Measurements from ENCODE around the gene BBS2.

Gene BBS2

DNA sequence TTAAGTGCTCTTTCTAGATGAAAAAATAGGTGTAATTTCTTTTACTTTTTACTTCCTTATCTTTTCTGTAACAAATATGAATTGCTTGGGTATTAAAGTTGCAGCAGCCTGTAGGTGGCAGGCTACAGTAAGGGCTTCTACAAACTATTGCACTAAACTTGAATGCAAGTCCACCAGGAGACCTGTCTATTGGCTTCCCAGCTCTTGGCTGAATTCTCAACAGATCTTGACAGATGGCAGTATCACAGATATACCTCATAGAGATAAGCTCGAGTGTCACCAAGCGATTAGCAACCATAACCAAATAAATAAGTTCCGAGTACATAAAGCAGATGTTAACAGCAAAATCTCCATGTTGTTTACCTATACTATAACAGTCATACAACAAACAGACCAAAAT lies 5.9 kb downstream of the BBS2 start:
- ATAC-seq: peak; percentile 93
- TF ChIP-seq ZNF8 (CRISPR knock-in tag; IDR thresholded peaks at IDR 0.05) (no peak), TCF4 (CRISPR knock-in tag; IDR thresholded peaks at IDR 0.05; ENCODE audit: borderline replicate concordance) (no peak), ISL1 (CRISPR knock-in tag; IDR thresholded peaks at IDR 0.05) (no peak), ZC3H10 (CRISPR knock-in tag; IDR thresholded peaks at IDR 0.05) (no peak), PPARA (CRISPR knock-in tag; IDR thresholded peaks at IDR 0.05; ENCODE audit: borderline replicate concordance) (no peak), ARNTL (CRISPR knock-in tag; IDR thresholded peaks at IDR 0.05; ENCODE audit: borderline replicate concordance, low read depth) (no peak)
- TF ChIP-seq, protein P1, sequence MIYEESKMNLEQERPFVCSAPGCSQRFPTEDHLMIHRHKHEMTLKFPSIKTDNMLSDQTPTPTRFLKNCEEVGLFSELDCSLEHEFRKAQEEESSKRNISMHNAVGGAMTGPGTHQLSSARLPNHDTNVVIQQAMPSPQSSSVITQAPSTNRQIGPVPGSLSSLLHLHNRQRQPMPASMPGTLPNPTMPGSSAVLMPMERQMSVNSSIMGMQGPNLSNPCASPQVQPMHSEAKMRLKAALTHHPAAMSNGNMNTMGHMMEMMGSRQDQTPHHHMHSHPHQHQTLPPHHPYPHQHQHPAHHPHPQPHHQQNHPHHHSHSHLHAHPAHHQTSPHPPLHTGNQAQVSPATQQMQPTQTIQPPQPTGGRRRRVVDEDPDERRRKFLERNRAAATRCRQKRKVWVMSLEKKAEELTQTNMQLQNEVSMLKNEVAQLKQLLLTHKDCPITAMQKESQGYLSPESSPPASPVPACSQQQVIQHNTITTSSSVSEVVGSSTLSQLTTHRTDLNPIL (CRISPR knock-in tag; IDR thresholded peaks at IDR 0.05; ENCODE audit: low read depth): no peak

DNA sequence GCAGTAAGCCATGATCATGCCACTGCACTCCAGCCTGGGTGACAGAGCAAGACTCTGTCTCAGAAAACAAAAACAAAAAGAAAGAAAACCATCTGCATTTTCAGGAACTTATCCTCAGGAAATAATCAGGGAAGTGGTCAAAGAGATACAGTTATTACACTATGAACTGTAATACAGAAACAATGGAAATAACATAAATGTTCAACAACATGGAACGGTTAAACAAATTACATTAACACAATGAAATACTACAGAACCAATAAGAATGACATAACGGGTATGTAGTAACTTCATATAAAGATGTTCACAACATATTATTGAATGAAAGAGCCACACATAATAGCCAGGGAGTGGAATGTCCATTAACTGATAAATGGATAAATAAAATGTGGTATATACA lies 6.7 kb downstream of the BBS2 start:
- TF ChIP-seq GLIS3 (CRISPR knock-in tag; IDR thresholded peaks at IDR 0.05) (no peak), ZNF70 (CRISPR knock-in tag; IDR thresholded peaks at IDR 0.05) (no peak), RARB (CRISPR knock-in tag; IDR thresholded peaks at IDR 0.05) (no peak), TCF4 (CRISPR knock-in tag; IDR thresholded peaks at IDR 0.05; ENCODE audit: borderline replicate concordance) (no peak), ISL1 (CRISPR knock-in tag; IDR thresholded peaks at IDR 0.05) (no peak), ESRRG (CRISPR knock-in tag; IDR thresholded peaks at IDR 0.05) (no peak), ZC3H10 (CRISPR knock-in tag; IDR thresholded peaks at IDR 0.05) (no peak), PPARA (CRISPR knock-in tag; IDR thresholded peaks at IDR 0.05; ENCODE audit: borderline replicate concordance) (no peak), ZFP30 (CRISPR knock-in tag; IDR thresholded peaks at IDR 0.05) (no peak), POU6F1 (CRISPR knock-in tag; IDR thresholded peaks at IDR 0.05; ENCODE audit: borderline replicate concordance, low read depth) (no peak), BACH2 (CRISPR knock-in tag; IDR thresholded peaks at IDR 0.05; ENCODE audit: borderline replicate concordance) (no peak), ZFP3 (CRISPR knock-in tag; IDR thresholded peaks at IDR 0.05) (no peak), OSR1 (CRISPR knock-in tag; IDR thresholded peaks at IDR 0.05) (no peak), ZNF8 (CRISPR knock-in tag; IDR thresholded peaks at IDR 0.05) (no peak), ZNF565 (CRISPR knock-in tag; conservative IDR thresholded peaks at IDR 0.05; ENCODE audit: low read depth) (no peak), SNAI2 (CRISPR knock-in tag; IDR thresholded peaks at IDR 0.05) (no peak)
- TF ChIP-seq, protein P2, sequence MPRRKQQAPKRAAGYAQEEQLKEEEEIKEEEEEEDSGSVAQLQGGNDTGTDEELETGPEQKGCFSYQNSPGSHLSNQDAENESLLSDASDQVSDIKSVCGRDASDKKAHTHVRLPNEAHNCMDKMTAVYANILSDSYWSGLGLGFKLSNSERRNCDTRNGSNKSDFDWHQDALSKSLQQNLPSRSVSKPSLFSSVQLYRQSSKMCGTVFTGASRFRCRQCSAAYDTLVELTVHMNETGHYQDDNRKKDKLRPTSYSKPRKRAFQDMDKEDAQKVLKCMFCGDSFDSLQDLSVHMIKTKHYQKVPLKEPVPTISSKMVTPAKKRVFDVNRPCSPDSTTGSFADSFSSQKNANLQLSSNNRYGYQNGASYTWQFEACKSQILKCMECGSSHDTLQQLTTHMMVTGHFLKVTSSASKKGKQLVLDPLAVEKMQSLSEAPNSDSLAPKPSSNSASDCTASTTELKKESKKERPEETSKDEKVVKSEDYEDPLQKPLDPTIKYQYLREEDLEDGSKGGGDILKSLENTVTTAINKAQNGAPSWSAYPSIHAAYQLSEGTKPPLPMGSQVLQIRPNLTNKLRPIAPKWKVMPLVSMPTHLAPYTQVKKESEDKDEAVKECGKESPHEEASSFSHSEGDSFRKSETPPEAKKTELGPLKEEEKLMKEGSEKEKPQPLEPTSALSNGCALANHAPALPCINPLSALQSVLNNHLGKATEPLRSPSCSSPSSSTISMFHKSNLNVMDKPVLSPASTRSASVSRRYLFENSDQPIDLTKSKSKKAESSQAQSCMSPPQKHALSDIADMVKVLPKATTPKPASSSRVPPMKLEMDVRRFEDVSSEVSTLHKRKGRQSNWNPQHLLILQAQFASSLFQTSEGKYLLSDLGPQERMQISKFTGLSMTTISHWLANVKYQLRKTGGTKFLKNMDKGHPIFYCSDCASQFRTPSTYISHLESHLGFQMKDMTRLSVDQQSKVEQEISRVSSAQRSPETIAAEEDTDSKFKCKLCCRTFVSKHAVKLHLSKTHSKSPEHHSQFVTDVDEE (CRISPR knock-in tag; IDR thresholded peaks at IDR 0.05): no peak
- TF ChIP-seq, protein P3, sequence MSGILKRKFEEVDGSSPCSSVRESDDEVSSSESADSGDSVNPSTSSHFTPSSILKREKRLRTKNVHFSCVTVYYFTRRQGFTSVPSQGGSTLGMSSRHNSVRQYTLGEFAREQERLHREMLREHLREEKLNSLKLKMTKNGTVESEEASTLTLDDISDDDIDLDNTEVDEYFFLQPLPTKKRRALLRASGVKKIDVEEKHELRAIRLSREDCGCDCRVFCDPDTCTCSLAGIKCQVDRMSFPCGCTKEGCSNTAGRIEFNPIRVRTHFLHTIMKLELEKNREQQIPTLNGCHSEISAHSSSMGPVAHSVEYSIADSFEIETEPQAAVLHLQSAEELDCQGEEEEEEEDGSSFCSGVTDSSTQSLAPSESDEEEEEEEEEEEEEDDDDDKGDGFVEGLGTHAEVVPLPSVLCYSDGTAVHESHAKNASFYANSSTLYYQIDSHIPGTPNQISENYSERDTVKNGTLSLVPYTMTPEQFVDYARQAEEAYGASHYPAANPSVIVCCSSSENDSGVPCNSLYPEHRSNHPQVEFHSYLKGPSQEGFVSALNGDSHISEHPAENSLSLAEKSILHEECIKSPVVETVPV (CRISPR knock-in tag; IDR thresholded peaks at IDR 0.05): no peak
- TF ChIP-seq, protein P1 (CRISPR knock-in tag; IDR thresholded peaks at IDR 0.05; ENCODE audit: low read depth): no peak

GRCh38 chr16:56512025-56512424 lies 7.8 kb downstream of the BBS2 start:
- ATAC-seq: no peak
- TF ChIP-seq OSR1 (CRISPR knock-in tag; IDR thresholded peaks at IDR 0.05): no peak
- no peak for TF ChIP-seq ZFP30 (CRISPR knock-in tag; IDR thresholded peaks at IDR 0.05)
- TF ChIP-seq PATZ1 (CRISPR knock-in tag; IDR thresholded peaks at IDR 0.05; ENCODE audit: borderline replicate concordance): no peak
- no peak for TF ChIP-seq TCF4 (CRISPR knock-in tag; IDR thresholded peaks at IDR 0.05; ENCODE audit: borderline replicate concordance)
- no peak for TF ChIP-seq PPARA (CRISPR knock-in tag; IDR thresholded peaks at IDR 0.05; ENCODE audit: borderline replicate concordance)
- no peak for TF ChIP-seq CSDC2 (CRISPR knock-in tag; IDR thresholded peaks at IDR 0.05)
- TF ChIP-seq TOX (CRISPR knock-in tag; IDR thresholded peaks at IDR 0.05; ENCODE audit: borderline replicate concordance): no peak
- TF ChIP-seq, protein P3 (CRISPR knock-in tag; IDR thresholded peaks at IDR 0.05): no peak
- TF ChIP-seq ZNF8 (CRISPR knock-in tag; IDR thresholded peaks at IDR 0.05): no peak
- TF ChIP-seq ARNTL (CRISPR knock-in tag; IDR thresholded peaks at IDR 0.05; ENCODE audit: borderline replicate concordance, low read depth): no peak
- TF ChIP-seq ZNF565 (CRISPR knock-in tag; conservative IDR thresholded peaks at IDR 0.05; ENCODE audit: low read depth): no peak
- no peak for TF ChIP-seq BACH2 (CRISPR knock-in tag; IDR thresholded peaks at IDR 0.05; ENCODE audit: borderline replicate concordance)
- TF ChIP-seq RARB (CRISPR knock-in tag; IDR thresholded peaks at IDR 0.05): no peak
- no peak for TF ChIP-seq ESRRG (CRISPR knock-in tag; IDR thresholded peaks at IDR 0.05)
- TF ChIP-seq SNAI2 (CRISPR knock-in tag; IDR thresholded peaks at IDR 0.05): no peak
- TF ChIP-seq ZNF70 (CRISPR knock-in tag; IDR thresholded peaks at IDR 0.05): no peak
- no peak for TF ChIP-seq ZC3H10 (CRISPR knock-in tag; IDR thresholded peaks at IDR 0.05)

More for the DNA sequence above, 6.7 kb downstream of the BBS2 start:
- ATAC-seq: no peak
